ENCODE measurements around the gene ADGRB2. TPM values are rescaled to one million over a fixed set of nuclear protein-coding genes. Genes with fewer than 3 reads are reported as not detected.

The ADGRB2 gene
- total RNA-seq, 6 experiments from 2014 or later: 0.06 TPM; not detected in 4

GRCh38 chr1:31690921-31691320, 73.2 kb downstream of the ADGRB2 start:
- ATAC-seq: no peak
- 88% methylated on average over 3 of the region's 10 CpGs for WGBS (ENCODE audit: insufficient coverage, low coverage, low lambda C conversion rate, missing lambda C conversion rate)
- Histone ChIP-seq H3K9me3 (no peaks in the 10 kb centered on the region), H3K36me3 (no peaks in the 10 kb centered on the region), H3K4me3 (no peak overlapping the region), H3K4me1 (no peaks in the 10 kb centered on the region), H3K27me3 (no peaks in the 10 kb centered on the region), H3K27ac (no peak overlapping the region)
- intact Hi-C loops (cut with DNase I): no loop called here
- no peak for DNase-seq
- TF ChIP-seq POLR2A (IDR thresholded peaks at IDR 0.05) (no peak), CTCF (IDR thresholded peaks at IDR 0.05) (no peak)

- H3K4me1 ChIP-seq: no peaks in the 10 kb centered on the region
- H3K27me3 ChIP-seq: no peaks in the 10 kb centered on the region
- no peaks in the 10 kb centered on the region for H3K9me3 ChIP-seq
- no peak for DNase-seq
- WGBS (ENCODE audit: insufficient coverage, low coverage, low lambda C conversion rate, missing lambda C conversion rate): 57% methylated on average over 2 of the region's 6 CpGs
- H3K4me3 ChIP-seq: no peak overlapping the region
- H3K36me3 ChIP-seq: no peaks in the 10 kb centered on the region
- intact Hi-C loops (cut with DNase I): no loop called here
- H3K27ac ChIP-seq: no peak overlapping the region
- ATAC-seq: no peak
- TF ChIP-seq CTCF (IDR thresholded peaks at IDR 0.05) (no peak), POLR2A (IDR thresholded peaks at IDR 0.05) (no peak)
These were observed 74.3 kb downstream of the ADGRB2 start for GRCh38 chr1:31689854-31690253.

- intact Hi-C loops (cut with DNase I): no loop called here
- no CpG with 5 or more reads among the region's 2 CpGs for WGBS (ENCODE audit: insufficient coverage, low coverage, low lambda C conversion rate, missing lambda C conversion rate)
- ATAC-seq (no peak), DNase-seq (no peak)
- H3K36me3 ChIP-seq: no peaks in the 10 kb centered on the region
- no peak overlapping the region for H3K27ac ChIP-seq
- no peaks in the 10 kb centered on the region for H3K9me3 ChIP-seq
- TF ChIP-seq POLR2A (IDR thresholded peaks at IDR 0.05): no peak
- TF ChIP-seq CTCF (IDR thresholded peaks at IDR 0.05): no peak
- no peaks in the 10 kb centered on the region for H3K4me1 ChIP-seq
- H3K27me3 ChIP-seq: no peaks in the 10 kb centered on the region
- H3K4me3 ChIP-seq: no peak overlapping the region
These were observed 74.8 kb downstream of the ADGRB2 start for GRCh38 chr1:31689379-31689778.

- Histone ChIP-seq H3K27ac (no peak overlapping the region), H3K4me1 (no peaks in the 10 kb centered on the region), H3K27me3 (no peaks in the 10 kb centered on the region), H3K9me3 (no peaks in the 10 kb centered on the region), H3K36me3 (no peaks in the 10 kb centered on the region), H3K4me3 (no peak overlapping the region)
- TF ChIP-seq POLR2A (IDR thresholded peaks at IDR 0.05): no peak
- no peak for TF ChIP-seq CTCF (IDR thresholded peaks at IDR 0.05)
- 61% methylated on average over 6 of the region's 8 CpGs for WGBS (ENCODE audit: insufficient coverage, low coverage, low lambda C conversion rate, missing lambda C conversion rate)
- DNase-seq (no peak), ATAC-seq (no peak)
- intact Hi-C loops (cut with DNase I): no loop called here
These were observed 75.8 kb downstream of the ADGRB2 start for GRCh38 chr1:31688233-31688918.
